Stimulated activated naive B cell treated with anti-CD40 and anti-IgM and Interleukin-4, amounts not matched to agents 10 μg/mL and 1 μg/mL and 100 μg/mL, for 72 hours (primary cell): ENCODE measurements around the gene HOXA7.

Experiments used
- ATAC-seq, 2 donors: fragments of 150-1000 bp; cut with Tn5 transposase; replicated peaks; 2 replicates each; pipeline ENCODE4 v1.10.0; 2021; ENCODE audit warnings: moderate library complexity in 1 of 2
- DNase-seq: peaks from one replicate; pipeline ENCODE4 v3.0.0; 2021
- H3K27ac Mint-ChIP-seq: one replicate; pipeline ENCODE4 v1.8.0; 2022; ENCODE audit warnings: mild to moderate bottlenecking, mixed read lengths
- H3K27me3 Mint-ChIP-seq, 2 donors: one replicate each; pipeline ENCODE4 v1.8.0; 2022; ENCODE audit warnings: mixed read lengths in 2 of 2
- H3K36me3 Mint-ChIP-seq, 2 donors: one replicate each; pipeline ENCODE4 v1.8.0; 2022; ENCODE audit warnings: mixed read lengths in 2 of 2, mild to moderate bottlenecking in 1 of 2
- H3K4me1 Mint-ChIP-seq, 2 donors: one replicate each; pipeline ENCODE4 v1.8.0; 2022; ENCODE audit warnings: mixed read lengths in 2 of 2, mild to moderate bottlenecking in 1 of 2
- H3K4me3 Mint-ChIP-seq, 2 donors: one replicate each; pipeline ENCODE4 v1.8.0; 2022; ENCODE audit warnings: mild to moderate bottlenecking in 2 of 2, mixed read lengths in 2 of 2, moderate library complexity in 1 of 2
- H3K9me3 Mint-ChIP-seq, 2 donors: one replicate each; pipeline ENCODE4 v1.8.0; 2022; ENCODE audit warnings: mixed read lengths in 2 of 2, mild to moderate bottlenecking in 1 of 2

Gene HOXA7

DNA sequence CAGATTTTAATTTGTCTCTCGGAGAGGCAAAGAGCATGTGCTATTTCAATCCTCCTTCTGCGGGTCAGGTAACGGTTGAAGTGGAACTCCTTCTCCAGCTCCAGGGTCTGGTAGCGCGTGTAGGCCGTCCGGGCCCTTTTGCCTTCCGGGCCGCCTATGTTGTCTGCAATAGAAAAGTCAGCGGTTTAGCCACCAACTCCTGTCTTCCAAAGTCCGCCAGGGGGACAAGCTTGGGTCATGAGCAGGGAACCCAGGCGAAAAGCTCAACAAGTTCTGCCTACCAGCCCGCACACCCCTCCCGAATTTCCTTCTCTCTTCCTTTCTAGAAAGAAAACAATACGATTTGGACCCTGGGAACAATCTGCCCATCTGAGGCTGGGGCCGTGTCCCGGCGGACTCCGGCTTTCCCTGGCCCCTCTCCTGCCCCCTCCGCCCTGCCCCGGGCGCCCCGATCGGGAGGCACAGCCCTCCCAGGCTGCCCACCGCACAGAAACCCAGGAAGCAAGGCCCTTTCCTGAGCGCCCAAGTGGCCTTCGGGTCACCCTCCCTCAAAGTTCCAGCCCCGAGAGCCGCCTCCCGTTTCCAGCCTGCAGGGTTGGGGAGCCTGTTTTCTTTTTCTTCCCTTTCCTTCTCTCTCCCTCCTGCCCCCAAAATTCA, 14.4 kb downstream of the HOXA7 start:
- Mint-ChIP-seq H3K27me3 (peaks cover 51 to 64% of the 10 kb centered on the region in 2 donors), H3K27ac (no peak overlapping the region), H3K9me3 (no peaks in the 10 kb centered on the region), H3K4me3 (peak overlapping the region in 1 of 2 donors; percentile 80), H3K4me1 (peaks cover 11 to 12% of the 10 kb centered on the region in 2 donors), H3K36me3 (no peaks in the 10 kb centered on the region)
- DNase-seq (no peak), ATAC-seq (no peak)

DNA sequence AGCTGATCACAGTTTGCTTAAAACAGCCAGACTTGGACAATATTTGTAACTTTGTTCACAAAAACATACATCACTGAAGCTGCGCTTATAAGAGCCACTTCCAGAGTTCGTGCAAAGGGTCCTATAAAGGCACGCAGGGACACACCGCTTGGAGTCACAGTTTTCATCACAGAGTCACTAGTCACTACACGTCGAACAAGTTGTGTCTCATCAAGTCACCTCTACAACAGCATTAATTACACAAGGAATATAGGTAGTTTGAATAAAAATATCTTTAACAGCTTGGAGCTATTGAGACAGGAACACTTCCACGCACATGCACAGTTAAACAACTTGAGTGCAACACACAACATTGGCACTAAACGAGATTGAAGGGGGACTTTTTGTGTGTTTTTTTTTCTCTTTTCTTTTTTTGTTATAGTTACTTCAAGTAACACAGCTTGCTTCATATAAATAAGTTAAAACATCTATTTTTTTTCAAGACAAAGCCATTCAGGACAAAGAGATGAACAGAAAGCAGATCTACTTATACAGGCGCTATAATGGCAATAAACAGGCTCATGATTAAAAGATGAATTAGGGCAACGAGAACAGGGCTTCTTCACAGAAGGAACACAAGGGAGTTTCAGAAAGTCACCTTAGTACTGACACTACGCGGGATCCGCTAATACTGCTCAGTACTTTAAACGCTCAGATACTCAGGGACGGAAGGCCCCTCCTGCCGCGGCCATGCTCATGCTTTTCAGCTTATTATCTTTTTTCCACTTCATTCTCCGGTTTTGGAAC, 15.1 kb downstream of the HOXA7 start:
- Mint-ChIP-seq H3K36me3 (no peaks in the 10 kb centered on the region), H3K27me3 (peaks cover 45 to 58% of the 10 kb centered on the region in 2 donors), H3K4me1 (peaks cover 8 to 9% of the 10 kb centered on the region in 2 donors), H3K4me3 (no peak overlapping the region), H3K27ac (no peak overlapping the region), H3K9me3 (no peaks in the 10 kb centered on the region)
- DNase-seq, result no peak
- no peak for ATAC-seq

- Mint-ChIP-seq H3K36me3 (no peaks in the 10 kb centered on the region), H3K27ac (no peak overlapping the region), H3K4me3 (no peak overlapping the region), H3K9me3 (no peaks in the 10 kb centered on the region), H3K27me3 (peaks cover 41 to 52% of the 10 kb centered on the region in 2 donors), H3K4me1 (peaks cover 8 to 9% of the 10 kb centered on the region in 2 donors)
- no peak for ATAC-seq
- no peak for DNase-seq
These were observed 16.2 kb downstream of the HOXA7 start for GRCh38 chr7:27140126-27140857.

- DNase-seq, result no peak
- no peak overlapping the region for H3K27ac Mint-ChIP-seq
- no peaks in the 10 kb centered on the region for H3K9me3 Mint-ChIP-seq
- H3K4me3 Mint-ChIP-seq, result no peak overlapping the region
- peaks cover 6 to 8% of the 10 kb centered on the region in 2 donors for H3K4me1 Mint-ChIP-seq
- H3K36me3 Mint-ChIP-seq, result no peaks in the 10 kb centered on the region
- peaks cover 45 to 52% of the 10 kb centered on the region in 2 donors for H3K27me3 Mint-ChIP-seq
- ATAC-seq, result no peak
These were observed 16.9 kb downstream of the HOXA7 start for GRCh38 chr7:27139334-27140125.

DNA sequence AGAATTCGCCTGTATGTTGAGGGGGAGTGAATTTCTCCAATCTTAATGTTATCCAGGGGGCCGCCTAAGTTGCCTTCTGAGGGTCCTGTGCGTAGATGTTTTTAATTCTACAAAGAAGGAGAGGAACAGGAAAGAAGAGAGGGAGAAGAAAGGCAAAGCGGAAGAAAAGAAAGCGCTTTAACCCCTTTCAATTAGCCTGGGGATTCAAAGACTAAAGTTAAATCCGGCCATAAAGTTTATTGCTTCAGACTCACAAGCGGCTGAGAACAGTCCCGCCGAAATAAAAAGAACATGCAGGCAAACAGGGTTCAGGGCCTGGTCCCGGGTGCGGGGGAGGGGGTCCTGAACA, 17.5 kb downstream of the HOXA7 start:
- Mint-ChIP-seq H3K4me1 (peaks cover 8 to 9% of the 10 kb centered on the region in 2 donors), H3K27me3 (peaks cover 50 to 55% of the 10 kb centered on the region in 2 donors), H3K27ac (no peak overlapping the region), H3K9me3 (no peaks in the 10 kb centered on the region), H3K36me3 (no peaks in the 10 kb centered on the region), H3K4me3 (no peak overlapping the region)
- no peak for ATAC-seq
- no peak for DNase-seq

DNA sequence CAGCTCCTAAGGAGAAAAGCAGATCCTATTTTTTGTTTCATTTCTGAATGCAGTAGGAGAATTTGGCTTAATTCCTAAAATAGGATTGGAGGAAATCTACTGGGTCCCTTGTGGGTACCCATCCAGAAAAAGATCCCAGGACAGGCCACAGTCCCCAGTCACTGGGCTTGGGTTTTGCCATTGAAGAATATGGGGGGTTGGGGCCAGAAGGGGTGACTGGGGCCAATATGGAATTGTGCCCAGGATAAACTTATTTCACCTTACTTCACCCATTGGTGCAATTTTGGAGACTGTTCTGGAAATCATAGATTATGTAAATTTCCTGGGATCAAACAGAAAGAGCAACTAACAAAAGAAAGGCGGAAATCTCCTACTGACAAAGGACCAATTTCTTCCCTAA, 18.0 kb downstream of the HOXA7 start:
- Mint-ChIP-seq H3K27ac (no peak overlapping the region), H3K4me3 (no peak overlapping the region), H3K36me3 (no peaks in the 10 kb centered on the region), H3K27me3 (peaks cover 54 to 60% of the 10 kb centered on the region in 2 donors), H3K4me1 (peaks cover 8 to 9% of the 10 kb centered on the region in 2 donors), H3K9me3 (no peaks in the 10 kb centered on the region)
- no peak for DNase-seq
- ATAC-seq, result no peak

- Mint-ChIP-seq H3K36me3 (no peaks in the 10 kb centered on the region), H3K4me1 (peaks cover 5 to 8% of the 10 kb centered on the region in 2 donors), H3K27ac (no peak overlapping the region), H3K9me3 (no peaks in the 10 kb centered on the region), H3K4me3 (no peak overlapping the region), H3K27me3 (peaks cover 56 to 60% of the 10 kb centered on the region in 2 donors)
- DNase-seq, result no peak
- ATAC-seq, result no peak
These were observed 18.7 kb downstream of the HOXA7 start for GRCh38 chr7:27137640-27138315.

GRCh38 chr7:27134392-27134791, 22.1 kb downstream of the HOXA7 start:
- Mint-ChIP-seq H3K9me3 (no peaks in the 10 kb centered on the region), H3K27ac (no peak overlapping the region), H3K4me3 (no peak overlapping the region), H3K27me3 (peaks cover 43 to 58% of the 10 kb centered on the region in 2 donors), H3K36me3 (no peaks in the 10 kb centered on the region), H3K4me1 (peaks cover 0 to 4% of the 10 kb centered on the region in 2 donors)
- ATAC-seq (peak; percentile 24 to 62), DNase-seq (no peak)

DNA sequence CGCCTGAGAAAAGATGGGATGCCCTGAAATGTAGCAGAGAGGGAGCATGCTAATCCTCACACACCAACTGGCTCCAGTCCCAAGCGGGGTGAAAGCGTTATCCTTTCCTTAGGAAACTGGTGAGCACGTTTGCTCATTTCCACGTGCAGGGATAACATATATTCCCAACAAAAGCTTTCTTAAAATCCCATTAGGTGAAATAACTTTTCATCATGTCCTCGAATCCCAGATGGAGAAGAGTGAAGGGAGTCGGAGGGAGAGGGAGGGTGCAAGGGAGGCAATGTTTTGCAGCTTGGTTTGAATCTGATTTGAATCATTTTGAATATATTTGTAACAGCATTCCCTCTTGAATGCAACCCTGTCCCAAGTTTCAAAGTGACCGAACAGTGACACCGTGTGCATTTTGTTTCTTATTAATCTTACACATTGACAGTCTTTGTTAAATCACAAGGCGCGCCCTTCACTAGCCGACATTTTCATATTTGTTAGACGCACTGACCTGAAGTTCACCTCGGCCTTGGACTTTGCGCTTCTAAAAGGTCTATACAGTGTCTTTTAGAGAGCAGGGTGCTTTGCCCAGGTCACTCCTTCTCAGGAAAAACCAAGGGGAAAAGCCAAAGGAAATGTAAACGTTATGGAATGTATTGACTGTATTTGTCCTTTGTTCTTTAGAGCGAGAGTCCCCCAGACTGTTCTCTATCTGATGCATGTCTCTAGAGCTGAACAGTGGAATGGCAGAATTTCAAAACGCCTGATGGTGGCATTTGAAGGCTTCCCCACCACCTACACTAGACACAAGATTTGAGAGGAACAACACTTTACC, 22.9 kb downstream of the HOXA7 start:
- Mint-ChIP-seq H3K36me3 (peaks cover 2 to 4% of the 10 kb centered on the region in 2 donors), H3K27ac (no peak overlapping the region), H3K4me3 (no peak overlapping the region), H3K27me3 (peaks cover 46 to 61% of the 10 kb centered on the region in 2 donors), H3K9me3 (peaks cover 0 to 4% of the 10 kb centered on the region in 2 donors), H3K4me1 (peaks cover 0 to 4% of the 10 kb centered on the region in 2 donors)
- no peak for ATAC-seq
- no peak for DNase-seq

- Mint-ChIP-seq H3K4me3 (no peak overlapping the region), H3K27ac (no peak overlapping the region), H3K4me1 (peaks cover 0 to 4% of the 10 kb centered on the region in 2 donors), H3K36me3 (peaks cover 2 to 4% of the 10 kb centered on the region in 2 donors), H3K9me3 (peaks cover 0 to 4% of the 10 kb centered on the region in 2 donors), H3K27me3 (peaks cover 51 to 63% of the 10 kb centered on the region in 2 donors)
- ATAC-seq (no peak), DNase-seq (no peak)
These were observed 23.5 kb downstream of the HOXA7 start for GRCh38 chr7:27132978-27133377.

GRCh38 chr7:27132214-27132613, 24.3 kb downstream of the HOXA7 start:
- Mint-ChIP-seq H3K27me3 (peaks cover 53 to 64% of the 10 kb centered on the region in 2 donors), H3K36me3 (peaks cover 2 to 4% of the 10 kb centered on the region in 2 donors), H3K27ac (no peak overlapping the region), H3K9me3 (peaks cover 0 to 4% of the 10 kb centered on the region in 2 donors), H3K4me3 (no peak overlapping the region), H3K4me1 (peaks cover 0 to 4% of the 10 kb centered on the region in 2 donors)
- ATAC-seq, result no peak
- DNase-seq, result no peak

- H3K4me1 Mint-ChIP-seq, result peaks cover 0 to 4% of the 10 kb centered on the region in 2 donors
- ATAC-seq (no peak), DNase-seq (no peak)
- peak overlapping the region; percentile 73 for H3K4me3 Mint-ChIP-seq
- peak overlapping the region; percentile 25 for H3K27ac Mint-ChIP-seq
- peaks cover 2 to 4% of the 10 kb centered on the region in 2 donors for H3K36me3 Mint-ChIP-seq
- H3K9me3 Mint-ChIP-seq, result peaks cover 0 to 4% of the 10 kb centered on the region in 2 donors
- H3K27me3 Mint-ChIP-seq, result peaks cover 57 to 64% of the 10 kb centered on the region in 2 donors
These were observed 25.1 kb downstream of the HOXA7 start for GRCh38 chr7:27131390-27131819.
